ENCODE measurements around the gene TRAPPC2L.

GRCh38 chr16:88850531-88851199, 6.3 kb upstream of the TRAPPC2L start:
- no peak for TF ChIP-seq SPI1 (IDR thresholded peaks at IDR 0.05; ENCODE audit: borderline replicate concordance, insufficient read depth, low read depth, low read length)
- TF ChIP-seq POLR2AphosphoS5 (IDR thresholded peaks at IDR 0.05; ENCODE audit: low read length), result no peak
- no peak for TF ChIP-seq EZH2 (IDR thresholded peaks at IDR 0.05; ENCODE audit: borderline replicate concordance, control insufficient read depth, low read depth, low read length)
- no peak for TF ChIP-seq ZNF384 (IDR thresholded peaks at IDR 0.05; ENCODE audit: borderline replicate concordance, low read depth, low read length)
- no peak for TF ChIP-seq SIN3A (IDR thresholded peaks at IDR 0.05; ENCODE audit: low read depth, low read length)
- TF ChIP-seq SREBF2 (IDR thresholded peaks at IDR 0.05; ENCODE audit: low read length), result no peak
- TF ChIP-seq CTCF (IDR thresholded peaks at IDR 0.05 in 2 of 3, conservative IDR thresholded peaks at IDR 0.05 in 1 of 3; ENCODE audit: control insufficient read depth in 2 of 3, extremely low read depth in 1 of 3, insufficient read depth in 1 of 3, low read depth in 3 of 3, low read length in 3 of 3), result no peak
- no peak for TF ChIP-seq CREM (IDR thresholded peaks at IDR 0.05; ENCODE audit: low read depth)
- no peak for TF ChIP-seq SUPT20H (IDR thresholded peaks at IDR 0.05; ENCODE audit: borderline replicate concordance, control insufficient read depth, low read depth, low read length)
- no peak for TF ChIP-seq GABPA (IDR thresholded peaks at IDR 0.05; ENCODE audit: low read depth)

Measured in GM12878 (cell line).